Activated CD8-positive, alpha-beta memory T cell treated with anti-CD3 and anti-CD28 coated beads for 48 hours (primary cell): ENCODE data around the gene MGAT4B.

Experiments used
- DNase-seq, 3 experiments: peaks; one replicate each; pipeline ENCODE4 v3.0.0-alpha.2; 2020; ENCODE audit warnings: low read depth in 2 of 3, low spot score in 2 of 3

MGAT4B gene

GRCh38 chr5:179747811-179748210 lies 58.9 kb downstream of the MGAT4B start:
- no peak for DNase-seq
